ENCODE measurements around the gene TOR1B. TPM values are rescaled to one million over a fixed set of nuclear protein-coding genes. Genes with fewer than 3 reads are reported as not detected.

TOR1B gene
- polyA plus RNA-seq, 1 experiment = 31.0 TPM

DNA sequence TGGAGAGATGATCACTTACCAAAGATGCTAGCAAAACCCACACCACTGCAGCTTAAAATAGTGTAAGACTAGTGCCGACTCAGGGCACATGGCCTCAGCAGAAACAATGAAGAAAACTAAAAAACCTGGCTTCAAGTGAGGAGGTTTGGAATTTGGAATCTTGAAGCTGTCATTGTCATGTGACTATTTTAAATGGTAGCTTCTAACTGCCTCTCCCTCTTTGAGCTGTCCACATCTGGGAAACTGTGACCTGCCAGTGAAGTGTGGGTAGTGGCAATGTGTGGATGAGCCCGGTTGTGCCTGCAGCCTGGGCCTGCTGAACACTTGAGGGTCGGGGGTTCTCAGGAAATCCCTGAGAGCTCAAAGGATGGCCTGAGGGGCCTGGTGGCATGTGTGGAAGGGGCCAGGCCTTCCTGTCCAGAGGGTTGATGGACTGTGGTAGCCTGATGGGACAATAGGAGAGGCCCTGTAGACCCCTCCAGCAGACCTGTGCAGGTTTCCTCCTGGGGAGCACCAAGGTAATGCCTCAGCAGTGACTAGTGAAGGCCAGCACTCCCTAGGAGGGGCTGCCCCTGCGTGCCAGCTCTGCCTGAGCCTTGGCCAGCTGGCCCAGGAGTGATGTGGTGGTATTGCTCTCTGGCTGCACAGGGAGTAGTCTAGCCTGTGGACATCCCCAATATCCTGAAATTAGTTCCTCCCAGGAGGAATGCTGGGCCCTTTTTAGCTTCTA lies 45.9 kb downstream of the TOR1B start:
- no peaks in the 10 kb centered on the region for H3K27me3 ChIP-seq (ENCODE audit: control insufficient read depth, insufficient read depth, low read length)
- ChIA-PET POLR2A (interaction anchor here (0.8 kb wide), 1 partner anchor 87 kb away, joined by 5 read pairs; no protein-coding TSS in a partner anchor), CTCF (no interaction called here)
- TF ChIP-seq CTCF (IDR thresholded peaks at IDR 0.05; ENCODE audit: low read depth, low read length) = no peak
- no peak overlapping the region for H3K4me3 ChIP-seq (ENCODE audit: low read depth, low read length)
- H3K27ac ChIP-seq (ENCODE audit: low read depth, low read length) = no peak overlapping the region
- H3K9me3 ChIP-seq (ENCODE audit: control insufficient read depth, insufficient read depth, low read length) = no peaks in the 10 kb centered on the region
- DNase-seq (ENCODE audit: low read depth, low spot score) = no peak

- no peak for TF ChIP-seq CTCF (IDR thresholded peaks at IDR 0.05; ENCODE audit: low read depth, low read length)
- no peak overlapping the region for H3K27ac ChIP-seq (ENCODE audit: low read depth, low read length)
- CTCF ChIA-PET = no interaction called here
- POLR2A ChIA-PET = no interaction called here
- DNase-seq (ENCODE audit: low read depth, low spot score) = no peak
- no peak overlapping the region for H3K4me3 ChIP-seq (ENCODE audit: low read depth, low read length)
- no peaks in the 10 kb centered on the region for H3K9me3 ChIP-seq (ENCODE audit: control insufficient read depth, insufficient read depth, low read length)
- H3K27me3 ChIP-seq (ENCODE audit: control insufficient read depth, insufficient read depth, low read length) = no peaks in the 10 kb centered on the region
Measured at GRCh38 chr9:129849901-129850300, 46.9 kb downstream of the TOR1B start.

GRCh38 chr9:129850821-129851550 lies 48.0 kb downstream of the TOR1B start:
- CTCF ChIA-PET = no interaction called here
- Histone ChIP-seq H3K4me3 (ENCODE audit: low read depth, low read length) (no peak overlapping the region), H3K27ac (ENCODE audit: low read depth, low read length) (no peak overlapping the region), H3K9me3 (ENCODE audit: control insufficient read depth, insufficient read depth, low read length) (no peaks in the 10 kb centered on the region), H3K27me3 (ENCODE audit: control insufficient read depth, insufficient read depth, low read length) (no peaks in the 10 kb centered on the region)
- no peak for TF ChIP-seq CTCF (IDR thresholded peaks at IDR 0.05; ENCODE audit: low read depth, low read length)
- POLR2A ChIA-PET = interaction anchor here (0.6 kb wide), 1 partner anchor 25 kb away, joined by 6 read pairs; no protein-coding TSS in a partner anchor
- DNase-seq (ENCODE audit: low read depth, low spot score) = no peak

DNA sequence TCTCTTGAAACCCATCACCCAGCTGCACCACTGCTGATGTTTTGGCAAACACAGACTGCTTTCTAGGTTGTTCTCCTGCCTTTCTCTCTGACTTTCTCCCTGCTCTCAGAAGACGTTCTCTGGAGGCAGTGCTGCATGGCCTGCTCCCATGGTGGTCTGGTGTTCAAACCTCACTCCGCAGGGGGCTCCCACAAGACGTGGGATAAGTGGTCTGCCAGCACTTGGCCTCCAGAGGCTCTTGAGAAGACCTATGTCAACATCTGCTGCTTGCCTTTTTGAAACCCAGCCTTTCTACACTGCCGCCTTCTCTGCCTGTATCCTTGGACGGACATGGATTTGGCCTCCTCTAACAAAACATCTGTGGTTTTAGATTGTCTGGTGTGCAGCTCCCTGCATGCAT lies 48.8 kb downstream of the TOR1B start:
- DNase-seq (ENCODE audit: low read depth, low spot score) = no peak
- ChIA-PET POLR2A (no interaction called here), CTCF (no interaction called here)
- Histone ChIP-seq H3K9me3 (ENCODE audit: control insufficient read depth, insufficient read depth, low read length) (no peaks in the 10 kb centered on the region), H3K27ac (ENCODE audit: low read depth, low read length) (no peak overlapping the region), H3K27me3 (ENCODE audit: control insufficient read depth, insufficient read depth, low read length) (no peaks in the 10 kb centered on the region), H3K4me3 (ENCODE audit: low read depth, low read length) (no peak overlapping the region)
- no peak for TF ChIP-seq CTCF (IDR thresholded peaks at IDR 0.05; ENCODE audit: low read depth, low read length)

DNA sequence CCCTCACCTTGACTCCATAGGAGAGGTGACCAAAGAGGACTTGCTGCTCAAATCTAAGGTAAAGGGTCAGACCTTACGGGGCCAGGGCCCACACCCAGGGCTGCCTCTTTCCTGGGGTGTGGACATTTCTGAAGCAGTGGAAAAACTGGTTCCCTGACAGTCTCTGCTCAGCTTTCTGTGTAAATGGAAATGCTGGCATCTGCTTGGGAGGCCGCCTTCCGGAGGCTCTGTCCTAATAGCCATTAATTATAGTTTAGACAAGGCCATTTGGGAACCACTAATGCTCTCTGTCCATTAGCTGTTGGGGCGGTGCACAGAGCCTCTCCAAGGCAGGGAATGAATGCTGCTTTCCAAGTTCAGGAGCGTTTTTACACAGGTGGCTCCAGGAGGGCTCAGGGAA lies 49.6 kb downstream of the TOR1B start:
- Histone ChIP-seq H3K27me3 (ENCODE audit: control insufficient read depth, insufficient read depth, low read length) (no peaks in the 10 kb centered on the region), H3K9me3 (ENCODE audit: control insufficient read depth, insufficient read depth, low read length) (no peaks in the 10 kb centered on the region), H3K27ac (ENCODE audit: low read depth, low read length) (no peak overlapping the region), H3K4me3 (ENCODE audit: low read depth, low read length) (no peak overlapping the region)
- TF ChIP-seq CTCF (IDR thresholded peaks at IDR 0.05; ENCODE audit: low read depth, low read length) = no peak
- DNase-seq (ENCODE audit: low read depth, low spot score) = no peak
- POLR2A ChIA-PET = no interaction called here
- CTCF ChIA-PET = no interaction called here
